Transverse colon (tissue), 4 donors: ENCODE data around the gene GABRG3. TPM values are rescaled to one million over a fixed set of nuclear protein-coding genes. Genes with fewer than 3 reads are reported as not detected.

Experiments
- DNase-seq: peaks from one replicate; pipeline ENCODE4 v3.0.0-alpha.2; 2019
- H3K27ac ChIP-seq, 4 donors: fragments of 200-600 bp; sonication (generic); 2 replicates each; pipeline ENCODE4 v1.5.1; 2016 to 2018; ENCODE audit warnings: inconsistent platforms in 4 of 4
- H3K27me3 ChIP-seq: fragments of 200-600 bp; sonication (generic); 2 replicates; pipeline ENCODE4 v1.5.1; 2017; ENCODE audit warnings: inconsistent platforms
- H3K36me3 ChIP-seq, 4 donors: fragments of 200-600 bp; sonication (generic); 2 replicates each; pipeline ENCODE4 v1.5.1; 2017 to 2019; ENCODE audit warnings: inconsistent platforms in 4 of 4
- H3K4me1 ChIP-seq, 4 donors: fragments of 200-600 bp; sonication (generic); 2 replicates each; pipeline ENCODE4 v1.5.1; 2017 to 2020; ENCODE audit warnings: inconsistent platforms in 4 of 4
- H3K4me3 ChIP-seq, 4 donors: fragments of 200-600 bp; sonication (generic); 1 replicate in 1 of 4; 2 replicates in 3 of 4; pipeline versions ENCODE4 v1.5.1 to v1.6.1; 2017 to 2019; ENCODE audit warnings: inconsistent platforms in 4 of 4
- H3K9me3 ChIP-seq, 2 donors: fragments of 200-600 bp; sonication (generic); 2 replicates each; pipeline ENCODE4 v1.5.1; 2017 to 2019; ENCODE audit warnings: inconsistent platforms in 2 of 2
- EP300 ChIP-seq: sonication (generic); formaldehyde crosslinking; IDR thresholded peaks from one replicate; pipeline ENCODE4 v1.6.1; 2017; ENCODE audit warnings: antibody characterized with exemption, low read depth
- POLR2A ChIP-seq: fragments of 450-650 bp; IDR thresholded peaks from one replicate; pipeline ENCODE4 v1.6.1; 2016; ENCODE audit warnings: antibody characterized with exemption, mild to moderate bottlenecking, moderate library complexity
- POLR2AphosphoS5 ChIP-seq, 3 donors: sonication (generic); formaldehyde crosslinking; IDR thresholded peaks; one replicate each; pipeline ENCODE4 v1.6.1; 2016; ENCODE audit warnings: antibody characterized with exemption in 3 of 3
- WGBS, 2 donors: methylation state at CpG; one replicate each; pipeline ENCODE4 v1.1.5; 2018; ENCODE audit warnings: low coverage in 1 of 2; 5-methylcytosine and 5-hydroxymethylcytosine counted together
- in situ Hi-C, 4 donors: fragments of 200-750 bp; cut with MboI; loops; one replicate each; pipeline versions ENCODE4 v1.15.0 to v1.15.1; 2017; ENCODE audit warnings: low sequenced_read_pairs in 3 of 4, low pct_ligation_motif_present in 1 of 4, low pct_unique_long_range_greater_than_20kb in 1 of 4
- intact Hi-C: fragments of 100-400 bp; cut with DNase I; formaldehyde crosslinking; loops from one replicate; pipeline ENCODE4 v1.15.1; 2023; ENCODE audit warnings: low total_unique reads
- total RNA-seq, 4 donors: library from RNA; depleted of rRNA; stranded (reverse); fragments of >200 nt; gene quantifications; one replicate each; pipeline ENCODE4 v1.1.0, GENCODE V29; 2016
- TF ChIP-seq, protein P1 (sequence below), 5 experiments: fragments of 200-600 bp in 3 of 5; fragments of 450-650 bp in 2 of 5; sonication (generic) in 3 of 5; IDR thresholded peaks; 1 replicate in 2 of 5; 2 replicates in 3 of 5; pipeline ENCODE4 v1.5.1; 2016 to 2017; ENCODE audit warnings: antibody characterized with exemption in 5 of 5, inconsistent platforms in 3 of 5, mild to moderate bottlenecking in 2 of 5, moderate library complexity in 1 of 5

Gene GABRG3
- total RNA-seq, 4 donors from 2014 or later: not detected

DNA sequence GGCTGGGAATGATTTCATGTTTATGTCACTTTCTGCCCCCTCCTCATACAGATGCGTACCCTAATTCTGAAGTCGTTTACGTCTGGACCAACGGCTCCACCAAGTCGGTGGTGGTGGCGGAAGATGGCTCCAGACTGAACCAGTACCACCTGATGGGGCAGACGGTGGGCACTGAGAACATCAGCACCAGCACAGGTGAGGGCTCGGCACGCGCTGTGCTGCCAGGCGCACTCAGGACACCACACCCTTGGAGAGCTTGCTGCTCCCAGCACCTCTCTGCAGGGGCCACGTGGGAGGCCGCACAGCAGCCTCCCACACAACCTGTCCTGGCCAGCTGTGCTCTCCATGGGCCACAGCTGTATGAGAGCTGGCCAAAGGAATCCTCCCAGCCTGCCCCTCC lies 33.8 kb upstream of the GABRG3 start:
- intact Hi-C loops: no loop called here

DNA sequence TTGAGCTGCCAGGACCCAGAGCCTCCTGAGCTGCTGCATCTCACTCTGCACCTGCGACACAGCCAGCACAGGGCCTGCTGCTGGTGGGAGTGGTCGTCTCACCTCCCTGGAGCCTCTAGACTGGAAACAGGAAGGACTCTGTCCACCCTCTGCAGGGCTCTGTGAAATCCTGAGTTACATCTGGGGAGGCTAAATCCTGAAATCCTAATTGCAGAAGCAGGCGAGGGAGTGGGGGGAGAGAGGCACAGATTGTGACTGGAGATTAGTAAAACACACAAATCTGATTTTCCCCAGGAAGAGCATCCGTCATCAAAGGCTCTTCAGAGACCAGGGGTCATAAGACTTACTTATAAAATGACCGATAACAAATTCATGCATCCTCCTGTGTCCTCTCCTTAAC lies 31.6 kb upstream of the GABRG3 start:
- DNase-seq: no peak
- Histone ChIP-seq H3K27me3 (no peaks in the 10 kb centered on the region), H3K27ac (no peak overlapping the region), H3K36me3 (no peaks in the 10 kb centered on the region), H3K4me1 (no peaks in the 10 kb centered on the region), H3K9me3 (no peaks in the 10 kb centered on the region), H3K4me3 (no peak overlapping the region)
- WGBS, 2 donors: 60% methylated on average over 1 to 5 of the region's 5 CpGs
- no peak for TF ChIP-seq POLR2AphosphoS5 (IDR thresholded peaks at IDR 0.05)
- intact Hi-C loops (no loop called here), in situ Hi-C loops (no loop called here)

More for the DNA sequence above, 33.8 kb upstream of the GABRG3 start:
- Histone ChIP-seq H3K4me3 (no peak overlapping the region), H3K9me3 (no peaks in the 10 kb centered on the region), H3K36me3 (no peaks in the 10 kb centered on the region), H3K27ac (no peak overlapping the region), H3K4me1 (no peaks in the 10 kb centered on the region), H3K27me3 (no peaks in the 10 kb centered on the region)
- in situ Hi-C loops: no loop called here
- WGBS, 2 donors: 95% methylated on average over 7 of the region's 13 CpGs; no CpG with 5 or more reads in 1 of the 2 donors
- no peak for DNase-seq
- TF ChIP-seq POLR2A (no peak), EP300 (no peak), POLR2AphosphoS5 (IDR thresholded peaks at IDR 0.05) (no peak)
- TF ChIP-seq, protein P1, sequence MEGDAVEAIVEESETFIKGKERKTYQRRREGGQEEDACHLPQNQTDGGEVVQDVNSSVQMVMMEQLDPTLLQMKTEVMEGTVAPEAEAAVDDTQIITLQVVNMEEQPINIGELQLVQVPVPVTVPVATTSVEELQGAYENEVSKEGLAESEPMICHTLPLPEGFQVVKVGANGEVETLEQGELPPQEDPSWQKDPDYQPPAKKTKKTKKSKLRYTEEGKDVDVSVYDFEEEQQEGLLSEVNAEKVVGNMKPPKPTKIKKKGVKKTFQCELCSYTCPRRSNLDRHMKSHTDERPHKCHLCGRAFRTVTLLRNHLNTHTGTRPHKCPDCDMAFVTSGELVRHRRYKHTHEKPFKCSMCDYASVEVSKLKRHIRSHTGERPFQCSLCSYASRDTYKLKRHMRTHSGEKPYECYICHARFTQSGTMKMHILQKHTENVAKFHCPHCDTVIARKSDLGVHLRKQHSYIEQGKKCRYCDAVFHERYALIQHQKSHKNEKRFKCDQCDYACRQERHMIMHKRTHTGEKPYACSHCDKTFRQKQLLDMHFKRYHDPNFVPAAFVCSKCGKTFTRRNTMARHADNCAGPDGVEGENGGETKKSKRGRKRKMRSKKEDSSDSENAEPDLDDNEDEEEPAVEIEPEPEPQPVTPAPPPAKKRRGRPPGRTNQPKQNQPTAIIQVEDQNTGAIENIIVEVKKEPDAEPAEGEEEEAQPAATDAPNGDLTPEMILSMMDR (IDR thresholded peaks at IDR 0.05): no peak

DNA sequence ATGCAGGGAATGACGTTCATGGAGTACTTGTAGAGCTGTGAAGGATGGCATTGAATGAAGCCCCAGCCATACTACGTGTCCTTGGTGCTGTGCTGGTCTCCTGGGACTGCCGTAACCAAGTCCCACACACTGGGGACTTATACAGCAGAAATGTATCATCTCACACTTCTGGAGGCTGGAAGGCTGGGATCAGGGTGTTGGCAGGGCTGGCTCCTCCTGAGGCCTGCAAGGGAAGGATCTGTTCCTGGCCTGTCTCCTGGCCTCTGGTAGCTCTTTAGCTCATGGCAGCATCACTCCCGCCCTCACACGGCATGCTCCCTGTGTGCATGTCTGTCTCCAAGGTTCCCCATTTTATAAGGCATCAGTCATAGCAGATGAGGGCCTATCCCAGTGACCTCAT lies 29.5 kb upstream of the GABRG3 start:
- Histone ChIP-seq H3K36me3 (no peaks in the 10 kb centered on the region), H3K27ac (no peak overlapping the region), H3K9me3 (no peaks in the 10 kb centered on the region), H3K4me3 (no peak overlapping the region), H3K4me1 (no peaks in the 10 kb centered on the region), H3K27me3 (no peaks in the 10 kb centered on the region)
- in situ Hi-C loops (no loop called here), intact Hi-C loops (no loop called here)
- WGBS, 2 donors: 74% methylated on average over 5 of the region's 5 CpGs; no CpG with 5 or more reads in 1 of the 2 donors
- DNase-seq: no peak
- TF ChIP-seq EP300 (no peak), POLR2AphosphoS5 (IDR thresholded peaks at IDR 0.05) (no peak), POLR2A (no peak)
- TF ChIP-seq, protein P1 (IDR thresholded peaks at IDR 0.05): no peak

DNA sequence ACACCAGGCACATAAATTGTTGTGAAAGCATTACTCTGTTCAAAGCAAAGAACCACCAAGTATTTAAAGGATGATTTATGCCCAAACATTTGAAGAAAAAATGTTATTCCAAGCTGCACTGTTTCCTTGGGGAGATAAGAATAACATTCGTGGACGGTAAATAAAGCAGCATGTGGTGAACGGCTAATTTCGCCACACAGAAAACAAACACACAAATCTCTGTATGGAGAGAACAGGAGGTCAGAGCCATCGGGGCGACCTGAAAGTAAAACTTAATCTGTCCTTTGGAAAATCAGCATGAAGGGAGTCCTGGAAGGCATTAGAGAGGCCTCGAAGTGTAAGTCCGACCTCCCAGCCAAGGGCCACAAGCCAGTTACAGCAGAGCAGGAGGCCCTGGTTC lies 27.1 kb upstream of the GABRG3 start:
- H3K27ac ChIP-seq: no peak overlapping the region
- in situ Hi-C loops: no loop called here
- no peak overlapping the region for H3K4me3 ChIP-seq
- 48 to 55% methylated on average over 6 to 8 of the region's 8 CpGs for WGBS, 2 donors
- intact Hi-C loops: no loop called here
- no peak for DNase-seq
- H3K27me3 ChIP-seq: no peaks in the 10 kb centered on the region
- TF ChIP-seq EP300 (no peak), POLR2AphosphoS5 (IDR thresholded peaks at IDR 0.05) (no peak), POLR2A (no peak)
- TF ChIP-seq, protein P1 (IDR thresholded peaks at IDR 0.05): no peak
- H3K4me1 ChIP-seq: no peaks in the 10 kb centered on the region
- no peaks in the 10 kb centered on the region for H3K9me3 ChIP-seq
- H3K36me3 ChIP-seq: no peaks in the 10 kb centered on the region

DNA sequence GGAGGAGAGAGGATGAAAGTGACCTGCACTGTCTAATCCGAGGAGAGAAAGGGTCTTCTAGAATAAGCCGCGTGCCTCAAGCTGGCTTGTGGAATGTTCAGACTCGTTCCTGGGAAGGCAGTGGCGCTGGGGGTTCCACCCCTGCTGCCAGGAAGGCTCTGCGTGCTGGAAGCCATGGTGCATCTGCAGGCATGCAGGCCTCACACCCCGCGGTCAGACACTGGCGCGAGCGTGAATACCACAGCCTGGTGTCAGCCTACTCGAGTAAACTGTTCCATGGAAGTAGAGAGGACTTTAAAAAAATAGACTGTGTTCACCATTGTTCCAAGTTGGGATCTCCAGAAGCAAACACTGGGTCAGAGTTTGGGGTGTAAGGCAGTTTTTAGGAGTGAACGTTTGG lies 25.9 kb upstream of the GABRG3 start:
- Histone ChIP-seq H3K36me3 (no peaks in the 10 kb centered on the region), H3K4me1 (no peaks in the 10 kb centered on the region), H3K27me3 (no peaks in the 10 kb centered on the region), H3K27ac (no peak overlapping the region), H3K4me3 (no peak overlapping the region), H3K9me3 (no peaks in the 10 kb centered on the region)
- intact Hi-C loops: no loop called here
- in situ Hi-C loops: no loop called here
- no peak for DNase-seq
- TF ChIP-seq EP300 (no peak), POLR2A (no peak), POLR2AphosphoS5 (IDR thresholded peaks at IDR 0.05) (no peak)
- TF ChIP-seq, protein P1 (IDR thresholded peaks at IDR 0.05): no peak
- WGBS, 2 donors: 85 to 88% methylated on average over 5 to 13 of the region's 13 CpGs
